HG02970 (cell line): Measurements from ENCODE around the gene TP53BP2.

Source experiments
- ATAC-seq: cut with Tn5 transposase; IDR thresholded peaks from one replicate; pipeline ENCODE4 v1.9.1; 2021; ENCODE audit warnings: mild to moderate bottlenecking, moderate library complexity, moderate number of reproducible peaks; ENCODE audit not compliant: unreplicated experiment, low FRiP score

Gene TP53BP2

DNA sequence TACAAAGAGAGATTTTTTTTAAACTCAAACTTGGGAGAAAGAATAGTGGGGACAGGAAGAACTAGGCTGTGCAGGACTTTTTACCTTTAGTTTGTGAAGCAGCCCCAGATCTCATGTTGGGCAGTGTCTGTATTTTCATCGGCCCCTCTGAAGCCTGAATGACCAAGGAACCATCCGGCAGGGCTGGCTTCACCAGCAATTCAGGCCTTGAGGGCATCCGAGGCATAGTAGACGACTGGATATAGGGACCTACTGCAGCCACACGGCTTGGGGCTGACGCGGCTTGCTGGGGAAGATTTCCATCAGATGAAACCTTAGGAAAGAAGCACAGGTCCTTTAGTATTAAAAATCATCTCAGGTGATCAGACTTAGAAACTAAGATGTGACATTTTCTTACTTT is 43.7 kb downstream of the TP53BP2 start:
- no peak for ATAC-seq

DNA sequence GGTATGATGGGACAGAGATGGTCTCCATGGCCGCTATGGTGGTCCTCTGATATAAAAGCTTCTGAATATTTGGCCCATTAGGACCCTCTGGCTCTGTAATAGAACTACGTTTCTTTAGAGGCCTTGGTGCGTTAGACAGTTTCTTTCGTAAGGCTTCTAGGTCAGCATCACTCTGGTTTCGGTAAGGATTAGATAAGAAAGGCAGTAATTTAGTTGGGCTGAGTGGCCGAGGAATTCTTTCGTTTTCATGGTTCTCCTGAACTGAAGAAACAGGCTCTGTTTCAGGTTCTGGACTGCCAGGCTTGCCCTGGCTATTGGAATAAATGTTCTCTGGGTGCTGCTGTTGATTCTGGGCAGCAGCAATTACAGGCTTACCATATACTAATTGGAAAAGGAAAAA is 49.5 kb downstream of the TP53BP2 start:
- ATAC-seq = no peak

- no peak for ATAC-seq
Observed at GRCh38 chr1:223794136-223794880, 51.4 kb downstream of the TP53BP2 start.

DNA sequence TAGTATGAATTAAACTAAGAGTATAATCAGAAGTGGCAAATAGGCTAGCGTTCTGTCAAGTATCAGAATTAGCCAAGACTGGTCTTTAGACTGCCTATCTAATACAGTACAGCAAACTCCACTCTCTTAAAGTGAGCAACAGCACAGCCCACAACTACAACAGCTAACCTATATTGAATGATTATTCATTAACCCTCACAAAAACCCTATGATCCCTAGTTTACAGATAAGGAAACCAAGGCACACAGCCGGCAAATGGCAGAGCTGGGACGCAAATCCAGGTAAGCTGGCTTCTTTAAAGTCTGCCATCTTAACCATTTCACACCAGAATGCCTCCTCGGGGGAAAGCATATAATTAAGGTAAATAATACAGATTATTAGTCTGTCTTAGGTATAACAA is 52.0 kb downstream of the TP53BP2 start:
- no peak for ATAC-seq

DNA sequence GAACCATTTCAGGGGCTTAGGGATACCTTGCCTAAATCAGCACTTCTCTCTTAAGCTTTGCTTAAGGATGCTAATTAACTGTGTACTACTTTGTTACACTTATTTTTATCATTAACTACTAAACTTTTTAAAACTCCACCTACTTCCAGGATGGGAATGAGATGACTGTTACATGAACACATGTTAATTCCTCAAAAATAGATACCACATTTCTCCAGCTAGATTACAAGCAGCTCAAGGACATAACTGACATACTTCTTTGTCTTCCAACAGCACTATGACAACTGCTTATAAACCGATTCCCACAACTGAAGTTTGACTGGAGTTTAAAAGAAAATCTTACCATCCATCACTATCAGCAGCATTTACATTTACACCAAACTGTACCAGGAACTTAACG is 53.7 kb downstream of the TP53BP2 start:
- ATAC-seq = no peak

- no peak for ATAC-seq
Observed at GRCh38 chr1:223788746-223789415, 56.9 kb downstream of the TP53BP2 start.

GRCh38 chr1:223785808-223786207 is 59.9 kb downstream of the TP53BP2 start:
- no peak for ATAC-seq

DNA sequence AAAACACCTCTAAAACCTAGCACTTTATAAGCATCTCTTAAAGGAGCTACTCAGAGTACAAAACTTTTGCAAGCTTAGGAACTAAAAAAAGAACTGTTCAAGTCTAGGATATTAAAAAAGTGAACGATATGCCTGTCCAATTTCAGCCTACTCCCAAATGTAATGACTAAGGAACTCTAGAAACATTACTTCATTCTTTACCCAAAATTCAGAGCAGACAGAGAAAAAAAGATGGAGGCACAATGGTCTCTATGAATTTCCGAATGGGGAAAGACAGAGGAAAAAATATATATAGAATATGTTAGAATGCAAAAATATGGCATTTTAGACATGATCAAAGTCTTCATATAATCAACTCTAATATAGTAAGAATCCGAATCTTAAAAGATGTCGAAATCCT is 61.2 kb downstream of the TP53BP2 start:
- ATAC-seq = no peak

DNA sequence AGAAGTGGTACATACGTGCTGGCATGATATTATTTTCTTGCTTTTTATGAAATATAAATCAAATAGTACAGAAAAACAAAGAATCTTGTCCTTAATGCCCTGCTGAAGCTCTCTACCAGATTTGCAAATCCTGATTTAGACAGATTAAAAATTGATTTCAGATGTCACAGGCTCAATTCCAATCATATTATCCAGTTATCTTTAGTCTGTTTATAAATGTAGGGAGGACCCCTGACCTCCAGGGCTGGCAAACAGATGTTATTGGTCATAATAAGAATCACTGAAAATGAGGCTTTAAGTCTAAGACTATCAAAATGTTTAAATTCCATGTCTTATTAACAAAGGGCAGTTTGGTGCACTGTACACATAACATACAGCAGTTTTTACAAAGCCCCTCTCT is 62.1 kb downstream of the TP53BP2 start:
- ATAC-seq = no peak

DNA sequence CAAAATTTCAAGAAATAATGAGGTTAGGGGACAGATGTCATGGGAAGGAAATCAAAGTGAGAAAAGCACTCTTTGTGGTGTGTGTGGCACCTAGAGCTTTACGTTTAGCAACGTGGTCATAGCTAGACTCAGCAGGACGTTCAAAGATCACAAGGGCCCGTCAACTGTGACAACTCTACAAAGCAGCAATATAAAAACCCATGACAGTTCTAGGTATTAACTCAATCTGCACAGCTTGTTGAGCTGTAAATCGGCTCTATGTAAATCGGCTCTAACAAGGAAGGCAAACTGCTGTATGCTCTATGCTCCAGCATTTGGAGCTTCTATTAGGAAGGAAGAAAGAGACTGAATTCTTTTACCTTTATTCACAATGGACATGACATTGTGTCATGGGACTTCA is 64.8 kb downstream of the TP53BP2 start:
- no peak for ATAC-seq

- ATAC-seq = no peak
Observed at GRCh38 chr1:223780318-223780717, 65.4 kb downstream of the TP53BP2 start.

- ATAC-seq = no peak
Observed at GRCh38 chr1:223776826-223777454, 68.8 kb downstream of the TP53BP2 start.

DNA sequence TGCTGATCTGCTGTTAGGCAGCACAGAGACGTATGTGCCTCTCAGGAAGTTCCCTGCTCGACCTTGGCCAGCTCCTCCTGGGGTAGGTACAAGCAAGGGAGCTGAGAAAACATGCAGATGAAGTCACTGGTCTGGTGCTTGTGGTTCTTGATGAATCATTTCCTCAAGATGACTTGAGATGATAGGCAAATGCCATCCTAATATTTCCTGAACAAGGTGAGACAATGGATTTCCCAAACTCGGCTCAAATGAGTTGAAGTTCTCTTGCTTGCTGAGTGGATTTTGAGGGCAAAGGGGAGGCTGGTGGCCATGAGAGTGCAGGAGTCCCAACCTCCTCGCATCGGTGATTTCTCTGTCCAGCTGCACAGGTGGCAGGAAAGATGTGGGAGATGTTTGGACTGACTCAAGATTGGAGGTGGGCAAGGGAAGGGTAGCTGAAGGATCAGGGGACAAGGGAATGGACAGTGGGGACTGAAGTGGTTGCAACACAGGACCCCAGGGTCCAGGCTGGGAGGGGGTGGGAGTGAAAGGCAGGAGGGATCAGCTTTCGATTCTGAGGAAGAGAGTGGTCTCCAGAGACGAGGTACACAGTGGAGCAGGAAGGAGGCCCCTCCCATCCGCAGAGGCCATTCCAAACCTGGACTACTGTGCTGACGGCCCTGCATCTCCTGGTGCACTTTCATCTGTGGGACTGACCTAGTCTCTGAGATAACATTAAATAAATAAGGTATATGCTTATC is 69.5 kb downstream of the TP53BP2 start:
- ATAC-seq = no peak

GRCh38 chr1:223775711-223776074 is 70.1 kb downstream of the TP53BP2 start:
- ATAC-seq = no peak

- ATAC-seq = no peak
Observed at GRCh38 chr1:223775054-223775453, 70.7 kb downstream of the TP53BP2 start.

DNA sequence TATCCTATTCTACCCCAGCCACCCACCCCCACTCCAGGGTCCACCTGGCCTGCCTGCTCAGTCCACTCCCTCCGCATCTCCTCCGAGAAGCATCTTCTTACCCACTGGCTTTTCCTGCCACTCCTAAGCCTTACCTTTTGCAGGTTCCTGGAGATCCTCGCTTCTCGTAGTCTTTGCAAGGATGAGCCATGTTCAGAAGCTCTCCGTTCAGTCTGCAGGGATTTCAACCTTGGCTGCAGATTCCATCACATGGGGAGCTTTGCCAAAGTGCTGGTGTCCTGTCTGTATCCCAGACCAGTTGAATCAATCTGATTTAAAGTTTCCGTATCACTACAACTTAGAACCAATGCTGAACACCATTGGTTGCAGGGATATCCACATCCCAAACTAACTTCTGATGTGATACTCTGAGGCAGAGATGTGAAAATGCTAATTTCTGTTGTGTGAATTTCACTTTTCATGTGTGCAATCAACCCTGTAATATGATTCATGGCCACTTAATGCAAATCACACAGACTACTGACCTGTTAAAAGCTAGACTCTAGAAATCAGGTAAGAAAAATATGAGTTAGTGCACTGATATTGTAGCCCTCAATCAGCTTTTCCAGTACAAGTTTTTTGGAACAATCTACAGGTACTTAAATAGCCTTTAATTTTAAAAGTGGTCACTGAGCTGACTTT is 71.5 kb downstream of the TP53BP2 start:
- ATAC-seq = no peak

DNA sequence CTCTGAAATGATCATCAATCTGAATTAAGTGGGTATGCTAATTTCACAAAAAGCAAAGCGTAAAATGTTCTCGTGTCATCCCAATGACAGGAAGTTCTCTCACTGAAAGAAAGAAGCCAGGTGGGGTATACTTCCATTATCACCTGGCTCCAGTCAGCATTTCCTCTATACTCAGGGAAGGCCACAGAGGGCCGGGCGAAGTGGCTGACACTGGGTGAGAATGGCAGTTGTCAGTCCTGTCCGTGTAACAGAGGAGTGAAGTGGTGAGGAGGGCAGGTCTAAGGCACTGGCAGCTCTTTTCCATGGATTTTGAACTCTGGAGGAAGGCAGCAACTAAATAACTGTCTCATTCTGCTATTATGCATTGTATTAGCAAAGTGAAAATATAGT is 73.0 kb downstream of the TP53BP2 start:
- no peak for ATAC-seq

GRCh38 chr1:223771814-223772770 is 73.7 kb downstream of the TP53BP2 start:
- no peak for ATAC-seq

DNA sequence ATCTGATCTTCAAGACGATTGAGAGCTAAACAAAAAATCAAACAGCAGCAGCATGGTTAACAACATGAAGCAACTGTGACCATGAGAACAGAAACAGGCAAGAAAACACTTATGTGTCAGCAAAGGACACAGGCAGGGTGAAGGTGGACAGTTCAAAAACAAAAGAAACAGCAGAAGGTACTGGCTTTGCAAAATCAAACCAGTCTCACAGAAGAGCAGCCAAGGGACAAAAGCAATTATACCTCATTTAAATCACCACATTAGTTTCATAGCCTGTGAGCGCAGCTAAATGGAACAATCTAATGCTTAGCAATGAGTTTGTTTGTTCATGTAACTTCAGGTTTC is 74.3 kb downstream of the TP53BP2 start:
- ATAC-seq = no peak
